GM19035 (cell line): ENCODE data around the gene SPDYE5.
"Not testable (repeated sequence)": the region's sequence is repeated elsewhere in the genome, so short reads cannot be mapped to it uniquely, and the experiment has no call there.

Experiments
- ATAC-seq: cut with Tn5 transposase; IDR thresholded peaks from one replicate; pipeline ENCODE4 v1.9.1; 2021; ENCODE audit not compliant: unreplicated experiment

The SPDYE5 gene, protein sequence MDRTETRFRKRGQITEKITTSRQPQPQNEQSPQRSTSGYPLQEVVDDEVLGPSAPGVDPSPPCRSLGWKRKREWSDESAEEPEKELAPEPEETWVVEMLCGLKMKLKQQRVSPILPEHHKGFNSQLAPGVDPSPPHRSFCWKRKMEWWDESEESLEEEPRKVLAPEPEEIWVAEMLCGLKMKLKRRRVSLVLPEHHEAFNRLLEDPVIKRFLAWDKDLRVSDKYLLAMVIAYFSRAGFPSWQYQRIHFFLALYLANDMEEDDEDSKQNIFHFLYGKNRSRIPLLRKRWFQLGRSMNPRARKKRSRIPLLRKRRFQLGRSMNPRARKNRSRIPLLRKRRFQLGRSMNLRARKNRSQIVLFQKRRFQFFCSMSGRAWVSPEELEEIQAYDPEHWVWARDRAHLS

DNA sequence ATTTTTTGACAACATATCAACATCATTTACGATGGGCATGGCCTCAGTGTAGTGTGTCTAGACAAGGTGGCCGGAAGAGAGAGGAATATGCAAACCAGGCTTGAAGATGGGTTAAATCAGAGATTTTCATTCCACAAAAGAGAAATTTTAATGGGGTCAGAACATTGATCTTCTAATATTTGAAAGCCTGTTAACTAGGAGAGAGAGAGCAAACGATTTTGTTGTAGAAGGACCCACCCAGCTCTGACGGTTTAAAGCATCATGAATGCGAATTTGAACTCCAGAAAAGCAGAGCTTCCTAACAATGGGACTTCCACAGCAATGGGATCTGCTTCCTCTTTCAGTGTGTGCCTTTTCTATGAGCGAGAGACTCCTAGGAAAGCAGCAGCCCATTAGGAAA, at the start of gene SPDYE5:
Gene SPDYE5 (plus strand): TSS at position 301 of the 400 bp plus-strand sequence. CDS start 1,728 bp downstream, outside the sequence.
- ATAC-seq, result not testable (repeated sequence)

DNA sequence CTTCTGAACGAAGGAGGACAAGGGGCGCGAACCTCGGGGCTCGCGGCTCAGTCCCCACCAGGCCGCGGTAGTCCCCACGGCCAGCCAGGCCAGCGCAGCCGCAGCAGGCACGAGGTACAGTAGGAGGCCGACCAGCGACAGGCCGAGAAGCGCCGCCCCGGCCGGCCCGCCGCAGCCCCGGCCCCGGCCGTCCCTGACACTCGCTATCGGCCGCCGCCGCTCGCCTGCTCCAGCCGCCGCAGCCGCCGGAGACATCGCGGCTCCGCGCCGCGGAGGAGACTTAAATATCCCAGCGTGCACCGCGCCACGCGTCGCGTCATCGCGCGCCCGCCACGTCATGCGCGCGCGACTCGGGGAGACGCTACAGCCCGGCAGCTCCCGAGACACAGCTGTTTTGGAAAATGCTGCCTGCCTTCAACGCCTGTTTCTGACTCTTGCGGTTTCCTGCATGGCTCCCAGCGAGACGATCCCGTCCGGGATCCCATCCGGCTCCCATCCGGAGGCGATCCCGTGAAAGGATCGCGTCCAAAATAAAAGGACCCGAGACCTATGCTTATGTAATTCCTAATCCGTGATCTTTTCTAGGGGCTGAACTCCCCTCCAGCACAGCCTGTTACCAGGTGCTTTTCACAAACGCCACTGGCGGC, 49.5 kb upstream of the SPDYE5 start:
- ATAC-seq, result peak; percentile 86

DNA sequence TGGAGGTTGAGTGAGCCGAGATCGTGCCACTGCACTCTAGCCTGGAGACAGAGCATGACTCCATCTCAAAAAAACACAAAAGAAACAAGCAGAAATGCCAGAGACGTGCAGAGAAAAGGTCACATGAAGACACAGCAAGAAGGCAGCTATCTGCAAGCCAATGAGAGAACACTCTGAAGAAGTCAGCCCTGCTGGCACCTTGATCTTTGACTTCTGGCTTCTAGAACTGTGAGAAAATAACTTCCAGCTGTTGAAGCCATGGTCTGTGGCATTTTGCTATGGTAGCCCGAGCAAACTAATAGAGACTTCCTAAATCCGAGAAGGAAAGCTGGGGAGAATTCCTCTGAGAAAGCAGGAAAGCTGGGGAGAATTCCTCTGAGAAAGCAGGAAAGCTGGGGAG, 42.2 kb upstream of the SPDYE5 start:
- not testable (repeated sequence) for ATAC-seq

DNA sequence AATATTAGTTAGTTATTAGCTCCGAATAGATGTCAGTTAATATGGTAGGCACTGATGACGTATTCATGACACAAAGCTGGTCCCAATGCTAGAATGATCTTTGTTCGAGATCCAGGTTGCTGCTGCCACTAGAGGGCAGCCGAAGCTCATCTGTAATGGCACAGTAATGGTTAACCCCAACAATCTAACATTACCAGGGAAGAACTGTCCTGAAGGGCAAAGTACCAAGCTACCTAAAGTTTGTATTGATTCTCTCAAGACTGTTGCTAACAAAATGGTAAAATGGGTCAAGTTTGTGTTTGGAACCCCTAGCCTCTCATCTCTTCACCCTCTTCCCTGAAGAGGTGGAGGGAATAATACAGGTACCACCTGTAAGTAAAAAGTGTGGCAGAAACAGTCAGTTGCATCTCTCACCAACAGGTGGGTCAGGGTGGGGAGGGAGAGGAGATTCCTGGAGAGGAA, 39.6 kb upstream of the SPDYE5 start:
- peak; percentile 87 for ATAC-seq

GRCh38 chr7:75456403-75456802, 35.7 kb upstream of the SPDYE5 start:
- not testable (repeated sequence) for ATAC-seq

GRCh38 chr7:75458034-75458433, 34.1 kb upstream of the SPDYE5 start:
- ATAC-seq, result not testable (repeated sequence)

- not testable (repeated sequence) for ATAC-seq
Measured at GRCh38 chr7:75460541-75460940, 31.6 kb upstream of the SPDYE5 start.

DNA sequence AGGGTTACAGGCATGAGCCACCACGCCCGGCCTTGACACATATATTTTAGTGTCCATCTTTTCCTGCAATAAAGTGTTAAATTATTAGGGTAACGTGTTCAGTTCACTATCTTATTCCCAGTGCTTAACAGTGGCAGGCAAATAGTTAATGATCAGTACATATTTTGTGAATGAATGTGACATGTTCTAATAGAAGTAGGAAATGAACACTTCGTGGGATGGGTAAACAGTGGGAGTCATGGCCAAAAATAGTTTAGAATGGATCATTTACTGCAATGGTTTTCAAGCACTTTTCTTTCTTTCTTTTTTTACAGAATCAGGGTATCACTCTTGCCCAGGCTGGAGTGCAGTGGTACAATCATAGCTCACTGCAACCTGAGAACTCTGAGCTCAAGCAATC, 22.0 kb upstream of the SPDYE5 start:
- not testable (repeated sequence) for ATAC-seq

DNA sequence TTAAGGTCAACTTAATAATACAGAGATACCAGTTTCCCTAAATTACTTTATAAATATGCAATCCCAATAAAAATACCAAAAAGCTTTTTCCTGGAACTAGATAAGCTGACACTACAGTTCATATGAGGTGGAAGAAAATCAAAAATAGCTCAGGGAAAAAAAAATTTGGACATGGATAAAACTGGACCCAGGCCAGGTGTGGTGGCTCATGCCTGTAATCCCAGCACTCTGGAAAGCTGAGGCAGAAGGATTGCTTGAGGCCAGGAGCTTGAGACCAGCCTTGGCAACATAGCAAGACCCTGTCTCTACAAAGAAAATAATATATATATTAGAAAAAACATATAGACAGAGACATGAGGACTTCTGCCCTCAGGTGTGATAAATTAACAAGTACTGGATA, 14.7 kb upstream of the SPDYE5 start:
- not testable (repeated sequence) for ATAC-seq

- ATAC-seq, result not testable (repeated sequence)
Measured at GRCh38 chr7:75480313-75480712, 11.8 kb upstream of the SPDYE5 start.

- ATAC-seq, result not testable (repeated sequence)
Measured at GRCh38 chr7:75485355-75485978, 6.7 kb upstream of the SPDYE5 start.

DNA sequence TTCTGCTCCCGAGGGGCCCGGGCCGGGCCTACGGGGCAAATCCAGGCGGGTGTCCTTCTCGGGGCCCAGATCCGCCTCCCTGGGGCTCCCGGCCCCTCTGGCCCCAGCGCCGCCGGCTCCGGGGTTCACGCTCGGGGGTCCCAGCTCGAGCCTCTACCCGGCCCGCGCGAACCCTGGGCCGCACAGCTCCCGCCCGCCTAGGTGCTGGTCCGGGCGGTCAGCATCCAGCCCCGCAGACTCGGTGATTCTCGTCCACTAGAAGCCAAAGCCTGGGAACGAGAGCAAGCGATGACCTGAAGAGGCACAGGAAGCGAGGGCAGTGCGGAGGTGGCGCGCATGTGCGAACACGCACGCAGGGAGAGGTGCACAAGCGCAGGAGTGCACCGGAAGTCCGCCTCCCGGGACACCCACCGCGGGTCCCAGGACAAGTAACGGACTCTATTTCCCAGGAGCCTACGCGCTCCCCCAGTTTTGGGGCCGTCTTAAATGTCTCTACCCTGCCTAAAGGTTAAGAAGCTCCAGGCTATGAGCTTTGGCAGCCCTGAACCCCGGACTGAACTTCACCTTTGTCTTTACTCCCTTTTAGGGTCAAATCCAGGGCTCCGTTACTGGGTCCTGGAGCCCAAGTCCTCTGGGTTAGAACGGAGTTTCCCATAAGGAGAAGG, 6.0 kb upstream of the SPDYE5 start, which contains the start of gene POM121C:
Gene POM121C (minus strand): TSS at position 321 of the 665 bp plus-strand sequence. CDS start 44,803 bp downstream, outside the sequence.
- peak; percentile 100 for ATAC-seq

DNA sequence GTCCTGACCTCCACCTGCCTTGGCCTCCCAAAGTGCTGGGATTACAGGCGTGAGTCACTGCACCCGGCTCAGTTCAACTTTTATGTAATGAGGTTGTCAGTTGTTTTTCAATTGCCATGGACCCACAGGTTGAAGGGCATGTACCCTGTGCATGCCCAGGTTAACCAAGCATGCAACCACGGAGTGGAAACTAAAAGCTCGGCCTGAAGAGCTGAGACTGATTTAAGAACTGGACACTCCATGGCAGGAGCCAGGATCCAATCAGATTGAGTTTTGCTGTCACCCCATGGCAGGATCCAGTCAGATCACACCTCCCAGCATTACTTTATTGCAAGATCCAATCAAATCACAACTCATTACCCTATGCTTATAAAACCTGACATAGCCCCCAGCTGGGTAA, 16.9 kb downstream of the SPDYE5 start:
- not testable (repeated sequence) for ATAC-seq

- ATAC-seq, result not testable (repeated sequence)
Measured at GRCh38 chr7:75518842-75519241, 26.7 kb downstream of the SPDYE5 start.

- ATAC-seq, result not testable (repeated sequence)
Measured at GRCh38 chr7:75521727-75522126, 29.6 kb downstream of the SPDYE5 start.

GRCh38 chr7:75527224-75527722, 35.2 kb downstream of the SPDYE5 start:
- peak; percentile 3 for ATAC-seq

GRCh38 chr7:75531359-75531821, 39.3 kb downstream of the SPDYE5 start:
- ATAC-seq, result no peak

DNA sequence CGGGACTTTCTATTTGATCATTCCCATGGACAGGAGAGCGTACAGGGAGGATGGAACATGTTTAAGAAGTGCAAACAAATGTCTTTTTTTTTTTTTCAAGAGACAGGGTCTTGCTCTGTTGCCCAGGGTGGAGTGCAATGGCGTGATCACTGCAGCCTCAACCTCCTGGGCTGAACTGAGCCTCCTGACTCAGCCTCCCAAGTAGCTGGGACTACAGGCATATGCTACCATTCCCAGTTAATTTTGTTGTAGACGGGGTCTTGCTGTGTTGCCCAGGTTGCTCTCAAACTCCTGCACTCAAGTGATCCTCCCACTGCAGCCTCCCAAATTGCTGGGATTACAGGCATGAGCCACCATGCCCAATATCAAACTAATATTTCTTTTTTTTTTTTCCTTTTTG, 40.5 kb downstream of the SPDYE5 start:
- no peak for ATAC-seq

DNA sequence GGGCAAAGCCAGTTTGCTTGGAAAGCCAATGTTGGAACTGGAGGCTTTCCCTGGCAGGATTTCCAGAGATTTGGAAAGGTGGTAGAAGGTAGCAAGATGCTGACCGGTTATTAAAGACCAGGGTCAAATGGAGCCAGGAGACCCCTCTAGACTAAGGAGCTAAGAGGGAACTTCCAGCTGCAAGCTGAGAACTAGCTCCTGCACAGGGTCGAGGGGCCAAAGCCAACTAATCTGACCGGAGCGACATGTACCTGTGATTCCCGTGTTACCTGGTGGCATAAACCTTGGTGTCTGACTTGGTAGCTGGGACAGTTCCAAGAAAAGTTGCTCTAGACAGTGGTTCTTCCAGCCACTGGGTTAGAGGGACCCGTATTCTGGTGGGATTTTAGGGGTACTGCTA, 41.8 kb downstream of the SPDYE5 start:
- ATAC-seq, result no peak

GRCh38 chr7:75534727-75535307, 42.7 kb downstream of the SPDYE5 start:
- ATAC-seq, result peak; percentile 84
